Ishikawa (cell line): ENCODE results near the gene NUP88.
A peak's percentile ranks its signal among the peaks of the same experiment; 100 is the strongest.

Experiments used
- CEBPB ChIP-seq: IDR thresholded peaks from 2 replicates; pipeline ENCODE4 v1.6.1; 2012
- CREB1 ChIP-seq: IDR thresholded peaks from 2 replicates; pipeline ENCODE4 v1.6.1; 2012; ENCODE audit warnings: low read depth
- EGR1 ChIP-seq: IDR thresholded peaks from 2 replicates; pipeline ENCODE4 v1.6.1; 2012
- EP300 ChIP-seq: IDR thresholded peaks from 2 replicates; pipeline ENCODE4 v1.6.1; 2012; ENCODE audit warnings: borderline replicate concordance
- FOXM1 ChIP-seq: IDR thresholded peaks from 2 replicates; pipeline ENCODE4 v1.6.1; 2012; ENCODE audit warnings: low read depth, borderline replicate concordance
- NFIC ChIP-seq: IDR thresholded peaks from 2 replicates; pipeline ENCODE4 v1.6.1; 2012
- RAD21 ChIP-seq: IDR thresholded peaks from 2 replicates; pipeline ENCODE4 v1.6.1; 2012; ENCODE audit warnings: low read depth
- TAF1 ChIP-seq: IDR thresholded peaks from 2 replicates; pipeline ENCODE4 v1.6.1; 2012; ENCODE audit warnings: low read depth, mild to moderate bottlenecking
- TCF12 ChIP-seq: IDR thresholded peaks from 2 replicates; pipeline ENCODE4 v1.6.1; 2012; ENCODE audit warnings: low read depth
- TEAD4 ChIP-seq: IDR thresholded peaks from 2 replicates; pipeline ENCODE4 v1.6.1; 2012
- YY1 ChIP-seq: IDR thresholded peaks from 2 replicates; pipeline ENCODE4 v1.6.1; 2012; ENCODE audit warnings: low read depth
- ZBTB7A ChIP-seq: IDR thresholded peaks from 2 replicates; pipeline ENCODE4 v1.6.1; 2012; ENCODE audit warnings: low read depth
- TF ChIP-seq, protein P1 (sequence below): IDR thresholded peaks from 2 replicates; pipeline ENCODE4 v1.6.1; 2012
- TF ChIP-seq, protein P2 (sequence below): IDR thresholded peaks from 2 replicates; pipeline ENCODE4 v1.6.1; 2012; ENCODE audit warnings: low read depth, mild to moderate bottlenecking
- TF ChIP-seq, protein P3 (sequence below): IDR thresholded peaks from 2 replicates; pipeline ENCODE4 v1.6.1; 2012

The NUP88 gene

DNA sequence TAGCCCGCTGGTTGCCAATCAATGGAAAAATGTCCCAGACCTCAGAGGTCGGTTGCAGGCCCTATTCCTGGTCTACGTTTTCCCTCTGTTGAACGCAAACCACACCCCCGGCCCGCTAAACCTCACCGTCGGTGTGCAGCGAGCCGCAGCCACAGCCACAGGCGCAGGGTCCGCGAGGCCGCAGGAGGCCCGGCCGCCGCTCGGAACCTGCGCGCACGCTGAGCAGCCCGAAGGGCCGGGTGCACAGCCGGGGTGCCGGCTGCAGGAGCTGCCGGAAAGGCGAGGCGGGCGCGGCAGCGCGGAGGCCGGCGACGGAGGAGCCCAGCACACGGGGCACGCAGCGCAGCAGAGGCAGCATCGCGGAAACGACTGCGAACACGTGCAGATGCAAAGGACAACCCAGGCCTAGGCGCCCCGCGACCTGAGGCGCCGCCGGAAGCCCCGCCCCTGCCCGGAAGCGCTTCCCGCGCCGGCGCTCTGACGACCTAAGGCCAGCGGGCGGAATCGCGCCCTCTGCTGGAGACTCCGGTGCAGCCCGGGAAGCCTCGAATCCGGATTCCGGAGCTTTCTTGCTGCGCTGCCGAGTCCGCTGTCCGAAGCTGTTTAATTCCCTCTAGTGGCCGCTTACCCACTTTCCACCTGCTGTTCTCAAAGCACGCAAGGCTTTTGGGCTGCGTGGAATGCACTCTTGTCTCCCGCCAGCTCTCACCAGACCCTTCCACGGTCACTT lies 19.4 kb upstream of the NUP88 start, which contains the start of gene C1QBP:
Gene C1QBP, minus strand, starts transcription at position 440 of the 730 bp plus-strand sequence. Its CDS starts 82 bp downstream, at position 358.
- no peak for TF ChIP-seq FOXM1
- peak; percentile 54 for TF ChIP-seq RAD21
- TF ChIP-seq ZBTB7A = no peak
- TF ChIP-seq, protein P1, sequence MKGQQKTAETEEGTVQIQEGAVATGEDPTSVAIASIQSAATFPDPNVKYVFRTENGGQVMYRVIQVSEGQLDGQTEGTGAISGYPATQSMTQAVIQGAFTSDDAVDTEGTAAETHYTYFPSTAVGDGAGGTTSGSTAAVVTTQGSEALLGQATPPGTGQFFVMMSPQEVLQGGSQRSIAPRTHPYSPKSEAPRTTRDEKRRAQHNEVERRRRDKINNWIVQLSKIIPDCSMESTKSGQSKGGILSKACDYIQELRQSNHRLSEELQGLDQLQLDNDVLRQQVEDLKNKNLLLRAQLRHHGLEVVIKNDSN = no peak
- no peak for TF ChIP-seq NFIC
- TF ChIP-seq TEAD4 = no peak
- TF ChIP-seq, protein P2, sequence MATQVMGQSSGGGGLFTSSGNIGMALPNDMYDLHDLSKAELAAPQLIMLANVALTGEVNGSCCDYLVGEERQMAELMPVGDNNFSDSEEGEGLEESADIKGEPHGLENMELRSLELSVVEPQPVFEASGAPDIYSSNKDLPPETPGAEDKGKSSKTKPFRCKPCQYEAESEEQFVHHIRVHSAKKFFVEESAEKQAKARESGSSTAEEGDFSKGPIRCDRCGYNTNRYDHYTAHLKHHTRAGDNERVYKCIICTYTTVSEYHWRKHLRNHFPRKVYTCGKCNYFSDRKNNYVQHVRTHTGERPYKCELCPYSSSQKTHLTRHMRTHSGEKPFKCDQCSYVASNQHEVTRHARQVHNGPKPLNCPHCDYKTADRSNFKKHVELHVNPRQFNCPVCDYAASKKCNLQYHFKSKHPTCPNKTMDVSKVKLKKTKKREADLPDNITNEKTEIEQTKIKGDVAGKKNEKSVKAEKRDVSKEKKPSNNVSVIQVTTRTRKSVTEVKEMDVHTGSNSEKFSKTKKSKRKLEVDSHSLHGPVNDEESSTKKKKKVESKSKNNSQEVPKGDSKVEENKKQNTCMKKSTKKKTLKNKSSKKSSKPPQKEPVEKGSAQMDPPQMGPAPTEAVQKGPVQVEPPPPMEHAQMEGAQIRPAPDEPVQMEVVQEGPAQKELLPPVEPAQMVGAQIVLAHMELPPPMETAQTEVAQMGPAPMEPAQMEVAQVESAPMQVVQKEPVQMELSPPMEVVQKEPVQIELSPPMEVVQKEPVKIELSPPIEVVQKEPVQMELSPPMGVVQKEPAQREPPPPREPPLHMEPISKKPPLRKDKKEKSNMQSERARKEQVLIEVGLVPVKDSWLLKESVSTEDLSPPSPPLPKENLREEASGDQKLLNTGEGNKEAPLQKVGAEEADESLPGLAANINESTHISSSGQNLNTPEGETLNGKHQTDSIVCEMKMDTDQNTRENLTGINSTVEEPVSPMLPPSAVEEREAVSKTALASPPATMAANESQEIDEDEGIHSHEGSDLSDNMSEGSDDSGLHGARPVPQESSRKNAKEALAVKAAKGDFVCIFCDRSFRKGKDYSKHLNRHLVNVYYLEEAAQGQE = no peak
- TF ChIP-seq YY1 = no peak
- TF ChIP-seq TCF12 = no peak
- TF ChIP-seq EP300 = no peak
- TF ChIP-seq EGR1 = no peak
- no peak for TF ChIP-seq CREB1
- TF ChIP-seq TAF1 = peak; percentile 62
- TF ChIP-seq, protein P3, sequence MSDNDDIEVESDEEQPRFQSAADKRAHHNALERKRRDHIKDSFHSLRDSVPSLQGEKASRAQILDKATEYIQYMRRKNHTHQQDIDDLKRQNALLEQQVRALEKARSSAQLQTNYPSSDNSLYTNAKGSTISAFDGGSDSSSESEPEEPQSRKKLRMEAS = peak; percentile 97
- no peak for TF ChIP-seq CEBPB

GRCh38 chr17:5437721-5438317 lies 18.4 kb upstream of the NUP88 start:
- TF ChIP-seq ZBTB7A (no peak), TAF1 (no peak), NFIC (no peak), EGR1 (no peak), CREB1 (no peak), TCF12 (no peak), RAD21 (no peak), YY1 (no peak), EP300 (no peak), TEAD4 (no peak), CEBPB (no peak), FOXM1 (no peak)
- TF ChIP-seq, protein P2 = no peak
- TF ChIP-seq, protein P1 = no peak
- TF ChIP-seq, protein P3 = no peak

GRCh38 chr17:5434984-5435383 lies 15.5 kb upstream of the NUP88 start:
- TF ChIP-seq, protein P2 = no peak
- TF ChIP-seq TEAD4 (no peak), EGR1 (no peak), ZBTB7A (no peak), TAF1 (no peak), NFIC (no peak), CREB1 (no peak), RAD21 (no peak)
- TF ChIP-seq, protein P1 = no peak

- TF ChIP-seq RAD21 (no peak), EGR1 (no peak), TAF1 (no peak), ZBTB7A (no peak), CREB1 (no peak), EP300 (no peak), TCF12 (no peak), NFIC (no peak), CEBPB (no peak), FOXM1 (no peak), TEAD4 (no peak)
- TF ChIP-seq, protein P1 = no peak
- TF ChIP-seq, protein P2 = no peak
- TF ChIP-seq, protein P3 = no peak
Observed at GRCh38 chr17:5431949-5432556, 12.6 kb upstream of the NUP88 start.
